Adipocyte (in vitro differentiated cells): ENCODE measurements around the gene MON2.

Source experiments
- DNase-seq: peaks from one replicate; pipeline ENCODE4 v3.0.0-alpha.2; 2015; ENCODE audit warnings: low read depth
- H3K27me3 ChIP-seq: replicated peaks from 2 replicates; pipeline ENCODE4 v1.7.0; 2013; ENCODE audit warnings: mild to moderate bottlenecking, low read length, moderate library complexity; ENCODE audit not compliant: control insufficient read depth, insufficient read depth
- H3K36me3 ChIP-seq: 2 replicates; pipeline ENCODE4 v1.7.0; 2013; ENCODE audit warnings: low read length, mild to moderate bottlenecking, moderate library complexity; ENCODE audit not compliant: control insufficient read depth, insufficient read depth, severe bottlenecking
- H3K4me1 ChIP-seq: 2 replicates; pipeline ENCODE4 v1.7.0; 2013; ENCODE audit warnings: mild to moderate bottlenecking, low read length, moderate library complexity; ENCODE audit not compliant: control insufficient read depth, insufficient read depth
- H3K4me3 ChIP-seq: 2 replicates; pipeline ENCODE4 v1.7.0; 2013; ENCODE audit warnings: mild to moderate bottlenecking, low read length, moderate library complexity
- H3K9ac ChIP-seq: 2 replicates; pipeline ENCODE4 v1.7.0; 2013; ENCODE audit warnings: mild to moderate bottlenecking, low read length, moderate library complexity
- H3K9me3 ChIP-seq: 2 replicates; pipeline ENCODE4 v1.7.0; 2013; ENCODE audit warnings: mild to moderate bottlenecking, low read length, moderate library complexity; ENCODE audit not compliant: control insufficient read depth

MON2 gene

DNA sequence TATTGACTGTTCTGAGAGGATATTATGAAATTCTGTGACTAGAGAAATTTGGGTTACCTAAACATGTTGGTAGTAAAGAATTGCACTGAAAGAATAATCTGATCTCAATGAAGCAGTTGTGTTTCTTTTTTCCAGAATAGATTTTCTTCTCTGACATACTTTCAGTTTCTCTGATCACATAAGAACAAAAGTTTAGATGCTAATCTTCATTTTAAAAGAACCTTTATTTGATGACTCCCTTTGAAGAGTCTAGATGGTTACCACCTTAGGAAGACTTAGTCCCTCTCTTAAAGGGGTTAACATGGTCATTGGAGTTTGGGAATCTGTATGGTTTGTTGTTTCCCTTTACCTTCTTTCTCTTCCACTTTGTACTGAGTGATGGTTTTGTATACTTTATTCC is 58.6 kb downstream of the MON2 start:
- peak; percentile 7 for DNase-seq
- Histone ChIP-seq H3K4me3 (no peak overlapping the region), H3K9me3 (no peaks in the 10 kb centered on the region), H3K27me3 (no peaks in the 10 kb centered on the region), H3K9ac (no peak overlapping the region), H3K36me3 (peaks cover 21% of the 10 kb centered on the region), H3K4me1 (peaks cover 10% of the 10 kb centered on the region)

DNA sequence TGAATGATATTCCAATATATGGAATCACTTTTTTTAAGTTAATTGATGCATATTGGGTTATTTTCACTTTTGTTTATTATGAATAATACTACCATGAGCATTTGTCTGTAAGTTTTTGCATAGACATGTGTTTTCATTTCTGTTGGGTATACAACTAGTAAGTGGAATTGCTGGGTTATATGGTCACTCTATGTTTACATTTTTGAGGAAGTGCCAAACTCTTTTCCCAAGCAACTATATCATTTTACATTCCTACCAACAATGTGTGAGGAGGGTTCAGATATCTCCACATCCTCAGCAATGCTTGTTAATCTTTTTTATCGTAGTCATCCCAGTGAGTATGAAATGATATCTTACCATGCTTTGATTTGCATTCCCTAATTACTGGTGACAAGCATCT is 64.0 kb downstream of the MON2 start:
- Histone ChIP-seq H3K4me1 (no peaks in the 10 kb centered on the region), H3K4me3 (no peak overlapping the region), H3K9me3 (no peaks in the 10 kb centered on the region), H3K9ac (no peak overlapping the region), H3K36me3 (peaks cover 35% of the 10 kb centered on the region), H3K27me3 (no peaks in the 10 kb centered on the region)
- peak; percentile 81 for DNase-seq

DNA sequence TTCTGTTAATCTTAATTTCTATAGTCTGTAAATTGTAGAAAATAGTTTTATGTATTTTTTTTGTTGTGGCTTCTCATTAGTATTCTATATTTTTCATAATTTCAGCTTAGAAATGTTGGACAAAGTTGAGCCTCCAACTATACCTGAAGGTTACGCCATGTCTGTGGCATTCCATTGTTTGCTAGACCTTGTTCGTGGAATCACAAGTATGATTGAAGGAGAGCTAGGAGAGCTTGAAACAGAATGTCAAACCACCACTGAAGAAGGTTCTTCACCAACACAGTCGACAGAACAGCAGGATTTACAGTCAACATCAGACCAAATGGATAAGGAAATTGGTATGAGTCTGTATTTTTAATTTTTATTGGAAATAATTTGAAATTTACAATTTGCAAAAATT is 65.7 kb downstream of the MON2 start:
- H3K4me1 ChIP-seq = peaks cover 4% of the 10 kb centered on the region

DNA sequence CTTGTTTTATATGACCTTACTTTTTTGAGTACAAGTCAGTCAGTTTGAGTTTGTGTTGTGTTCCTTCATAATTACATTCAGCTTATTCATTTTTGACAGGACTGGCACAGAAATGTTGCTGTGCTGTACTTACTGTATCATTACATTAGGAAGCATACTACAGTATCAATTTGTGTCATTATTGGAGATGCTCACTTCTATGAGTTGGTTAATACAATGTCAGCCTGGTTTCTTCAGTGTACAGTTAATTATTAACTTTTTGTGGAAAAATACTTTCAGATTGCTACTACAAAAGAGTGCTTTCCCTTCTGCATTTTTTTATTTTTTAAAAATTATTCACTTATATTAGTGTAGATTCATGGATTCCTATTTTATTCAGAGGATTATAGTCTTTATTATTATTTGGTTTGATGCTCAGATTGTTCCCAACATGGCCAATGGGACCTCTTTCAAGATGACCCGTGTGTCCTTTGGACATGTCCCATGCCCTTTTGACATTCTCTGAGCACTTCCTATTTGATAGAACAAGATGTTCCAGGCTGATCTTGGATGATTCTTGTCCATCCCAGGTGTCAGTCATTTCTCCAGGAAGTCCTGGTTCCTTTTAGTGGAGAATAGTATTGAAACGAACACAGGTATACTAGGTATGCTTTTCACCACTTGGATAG is 66.6 kb downstream of the MON2 start:
- Histone ChIP-seq H3K9ac (no peak overlapping the region), H3K27me3 (no peaks in the 10 kb centered on the region), H3K4me3 (no peak overlapping the region), H3K36me3 (peaks cover 41% of the 10 kb centered on the region), H3K4me1 (peaks cover 13% of the 10 kb centered on the region), H3K9me3 (no peaks in the 10 kb centered on the region)
- DNase-seq = no peak

More for the DNA sequence above, 65.7 kb downstream of the MON2 start:
- Histone ChIP-seq H3K36me3 (peaks cover 37% of the 10 kb centered on the region), H3K27me3 (no peaks in the 10 kb centered on the region), H3K9me3 (no peaks in the 10 kb centered on the region), H3K4me3 (no peak overlapping the region), H3K9ac (no peak overlapping the region)
- DNase-seq = no peak

DNA sequence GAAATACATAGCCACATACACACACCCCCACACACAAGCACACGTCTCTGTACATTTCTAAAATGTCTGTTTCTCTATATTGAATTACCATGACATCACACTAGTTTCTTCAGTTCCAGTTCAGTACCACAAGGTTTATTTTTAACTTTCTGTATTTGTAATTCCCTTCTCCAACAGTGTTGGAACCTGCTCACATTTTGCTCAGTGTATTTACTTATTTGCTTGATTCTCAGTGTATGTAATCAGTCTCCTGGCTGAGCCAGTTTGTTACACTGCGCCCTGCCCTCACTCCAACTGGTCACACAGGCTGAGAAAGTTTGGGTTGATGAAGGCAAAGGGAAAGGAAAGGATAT is 67.1 kb downstream of the MON2 start:
- DNase-seq = peak; percentile 8
- Histone ChIP-seq H3K4me3 (no peak overlapping the region), H3K36me3 (peaks cover 42% of the 10 kb centered on the region), H3K27me3 (no peaks in the 10 kb centered on the region), H3K4me1 (peaks cover 16% of the 10 kb centered on the region), H3K9ac (no peak overlapping the region), H3K9me3 (no peaks in the 10 kb centered on the region)

DNA sequence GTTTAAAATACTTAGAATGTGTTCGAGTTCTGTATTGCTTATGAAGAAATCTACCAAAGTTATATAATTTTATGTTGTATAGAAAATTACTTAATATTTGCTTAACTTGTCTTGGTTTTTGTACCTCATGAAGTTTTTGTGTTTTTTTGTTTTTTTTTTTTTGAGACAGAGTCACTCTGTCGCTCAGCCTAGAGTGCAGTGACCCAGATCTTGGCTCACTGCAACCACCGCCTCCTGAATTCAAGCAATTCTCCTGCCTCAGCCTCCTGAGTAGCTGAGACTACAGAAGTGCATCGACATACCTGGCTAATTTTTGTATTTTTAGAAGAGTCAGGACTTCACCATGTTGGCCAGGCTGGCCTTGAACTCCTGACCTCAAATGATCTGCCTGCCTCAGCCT is 69.9 kb downstream of the MON2 start:
- Histone ChIP-seq H3K4me1 (peaks cover 24% of the 10 kb centered on the region), H3K9ac (no peak overlapping the region), H3K36me3 (peaks cover 41% of the 10 kb centered on the region), H3K9me3 (no peaks in the 10 kb centered on the region), H3K4me3 (no peak overlapping the region), H3K27me3 (no peaks in the 10 kb centered on the region)
- DNase-seq = no peak

DNA sequence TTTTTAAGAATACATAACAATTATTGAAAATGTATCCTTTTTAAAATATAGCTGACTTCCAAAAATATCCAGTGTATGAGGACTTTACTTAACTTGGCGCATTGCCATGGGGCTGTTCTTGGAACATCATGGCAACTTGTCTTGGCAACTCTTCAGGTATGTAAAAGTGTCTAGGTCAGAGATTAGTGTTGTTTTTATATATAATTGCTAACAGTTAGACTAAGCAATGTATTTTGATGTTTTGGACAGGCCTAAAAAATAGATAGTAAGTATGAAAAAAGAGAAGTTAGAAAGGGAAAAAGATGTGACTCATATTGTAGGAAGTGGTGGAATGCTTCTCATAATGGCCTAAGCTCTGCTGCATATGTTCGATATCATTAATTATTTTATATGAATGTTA is 70.9 kb downstream of the MON2 start:
- Histone ChIP-seq H3K4me1 (peaks cover 26% of the 10 kb centered on the region), H3K36me3 (peaks cover 41% of the 10 kb centered on the region), H3K9me3 (no peaks in the 10 kb centered on the region), H3K27me3 (no peaks in the 10 kb centered on the region), H3K4me3 (peak overlapping the region; percentile 1), H3K9ac (no peak overlapping the region)
- peak; percentile 92 for DNase-seq

DNA sequence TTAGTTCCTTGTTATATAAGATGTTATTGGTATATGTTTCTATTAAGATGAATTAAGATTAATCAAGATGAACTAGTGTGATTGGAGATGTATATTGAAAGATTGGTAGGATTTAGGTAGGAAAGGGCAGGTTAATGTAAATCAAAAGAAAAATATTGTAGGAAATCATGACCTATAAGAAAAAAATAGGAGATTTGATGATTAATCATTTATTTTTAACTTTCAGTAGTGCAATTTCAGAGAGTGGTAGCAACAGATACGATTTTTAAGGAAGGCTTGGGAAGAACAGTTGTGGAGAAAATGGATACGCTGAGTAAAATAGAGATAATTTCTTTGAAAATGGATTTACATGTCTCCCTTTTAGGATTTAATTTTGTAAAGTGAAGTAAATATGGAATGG is 73.7 kb downstream of the MON2 start:
- H3K4me1 ChIP-seq = peaks cover 26% of the 10 kb centered on the region
- no peak overlapping the region for H3K9ac ChIP-seq
- no peak overlapping the region for H3K4me3 ChIP-seq
- peaks cover 47% of the 10 kb centered on the region for H3K36me3 ChIP-seq
- H3K27me3 ChIP-seq = no peaks in the 10 kb centered on the region
- no peak for DNase-seq
- no peaks in the 10 kb centered on the region for H3K9me3 ChIP-seq

DNA sequence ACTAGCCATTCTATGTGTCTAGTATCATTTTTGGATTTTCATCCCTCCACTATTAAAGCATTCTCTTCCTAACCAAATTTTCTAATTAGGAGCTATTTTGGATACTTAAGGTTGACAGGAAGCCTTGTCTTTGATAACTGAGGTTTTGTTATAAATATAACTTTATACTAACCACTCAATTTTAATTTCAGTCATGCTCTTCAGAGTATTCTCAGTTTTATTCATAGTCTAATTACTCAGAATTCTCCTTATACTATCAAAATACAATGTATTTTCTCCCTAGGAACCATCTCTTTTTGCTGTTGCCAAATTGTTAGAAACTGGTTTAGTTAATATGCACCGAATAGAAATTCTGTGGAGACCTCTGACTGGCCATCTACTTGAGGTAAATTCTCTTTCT is 76.2 kb downstream of the MON2 start:
- Histone ChIP-seq H3K9ac (no peak overlapping the region), H3K36me3 (peaks cover 66% of the 10 kb centered on the region), H3K27me3 (no peaks in the 10 kb centered on the region), H3K4me1 (peaks cover 17% of the 10 kb centered on the region), H3K4me3 (no peak overlapping the region), H3K9me3 (no peaks in the 10 kb centered on the region)
- no peak for DNase-seq

DNA sequence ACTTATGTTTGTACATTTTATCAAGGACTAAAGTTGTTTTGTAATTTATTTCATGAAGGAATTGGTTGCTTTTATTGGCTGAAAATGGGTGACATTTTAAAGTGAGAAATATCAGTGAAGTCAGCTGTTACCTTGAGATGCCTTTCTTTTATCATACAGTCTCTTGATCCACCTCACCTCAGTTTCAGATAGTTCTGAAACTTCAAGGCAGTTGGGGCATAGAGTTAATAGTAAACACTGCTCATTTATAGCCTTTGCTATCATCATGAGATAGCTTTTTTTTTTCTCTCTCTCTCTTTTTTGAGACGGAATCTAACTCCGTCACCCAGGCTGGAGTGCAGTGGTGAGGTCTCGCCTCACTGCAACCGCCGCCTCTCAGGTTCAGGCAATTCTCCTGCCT is 76.7 kb downstream of the MON2 start:
- peaks cover 67% of the 10 kb centered on the region for H3K36me3 ChIP-seq
- H3K9ac ChIP-seq = no peak overlapping the region
- H3K4me1 ChIP-seq = peaks cover 12% of the 10 kb centered on the region
- no peak for DNase-seq
- no peaks in the 10 kb centered on the region for H3K27me3 ChIP-seq
- no peaks in the 10 kb centered on the region for H3K9me3 ChIP-seq
- H3K4me3 ChIP-seq = no peak overlapping the region

DNA sequence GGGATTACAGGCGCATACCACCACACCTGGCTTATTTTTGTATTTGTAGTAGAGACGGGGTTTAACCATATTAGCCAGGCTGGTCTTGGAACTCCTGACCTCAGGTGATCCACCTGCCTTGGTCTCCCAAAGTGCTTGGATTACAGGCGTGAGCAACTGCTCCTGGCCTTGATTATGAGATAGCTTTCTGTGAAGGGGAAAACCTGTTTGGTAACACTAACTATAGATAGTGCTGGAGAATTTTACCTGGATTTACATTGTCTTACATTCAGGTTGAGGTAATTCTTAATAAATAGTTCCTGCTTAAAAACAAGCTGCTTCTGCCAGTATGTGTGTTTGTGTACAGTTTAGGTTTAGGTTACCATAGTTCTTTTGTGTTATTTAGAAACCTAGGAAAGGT is 77.1 kb downstream of the MON2 start:
- no peaks in the 10 kb centered on the region for H3K27me3 ChIP-seq
- DNase-seq = no peak
- H3K4me3 ChIP-seq = no peak overlapping the region

DNA sequence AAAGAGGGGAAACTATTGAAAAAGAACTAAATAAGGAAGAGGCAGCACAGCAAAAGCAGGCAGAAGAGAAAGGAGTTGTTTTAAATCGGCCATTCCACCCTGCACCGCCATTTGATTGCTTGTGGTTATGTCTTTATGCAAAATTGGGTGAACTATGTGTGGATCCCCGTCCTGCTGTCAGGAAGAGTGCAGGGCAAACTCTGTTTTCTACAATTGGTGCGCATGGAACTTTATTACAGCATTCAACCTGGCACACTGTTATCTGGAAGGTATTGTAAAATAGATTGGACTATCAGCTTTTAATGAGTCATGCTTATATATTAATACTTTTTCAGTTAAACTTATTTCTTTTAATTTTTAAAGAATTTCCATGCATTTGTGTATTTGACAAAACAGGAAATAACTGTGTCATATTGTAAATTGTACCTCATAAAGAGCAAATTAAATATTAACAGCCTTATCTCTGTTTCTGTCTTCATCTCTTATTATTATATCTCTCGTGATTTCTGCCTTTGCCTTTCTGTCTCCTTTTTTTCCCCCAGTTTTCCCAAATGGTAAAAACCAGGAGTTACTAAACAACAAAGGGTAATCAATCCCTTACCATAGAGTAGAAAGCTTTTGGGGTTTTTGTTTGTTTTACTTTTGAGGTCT is 86.4 kb downstream of the MON2 start:
- H3K4me1 ChIP-seq = no peaks in the 10 kb centered on the region
- H3K4me3 ChIP-seq = no peak overlapping the region
- peaks cover 79% of the 10 kb centered on the region for H3K36me3 ChIP-seq
- DNase-seq = no peak
- no peak overlapping the region for H3K9ac ChIP-seq
- no peaks in the 10 kb centered on the region for H3K27me3 ChIP-seq
- H3K9me3 ChIP-seq = no peaks in the 10 kb centered on the region

More for the DNA sequence above, 77.1 kb downstream of the MON2 start:
- Histone ChIP-seq H3K9ac (no peak overlapping the region), H3K9me3 (no peaks in the 10 kb centered on the region), H3K4me1 (peaks cover 10% of the 10 kb centered on the region), H3K36me3 (peaks cover 65% of the 10 kb centered on the region)
